Stomach (tissue), 9 donors: ENCODE results near the gene NBEAL2. TPM values are rescaled to one million over a fixed set of nuclear protein-coding genes. Genes with fewer than 3 reads are reported as not detected.
A peak's percentile ranks its signal among the peaks of the same experiment; 100 is the strongest.

ENCODE experiments used
- DNase-seq, 2 donors: peaks; one replicate each; pipeline versions ENCODE4 v3.0.0 to v3.0.0-alpha.2; 2013 to 2019
- H3K27ac ChIP-seq, 5 donors: fragments of 200-600 bp in 4 of 5; sonication (generic) in 4 of 5; one replicate each; pipeline ENCODE4 v1.5.1; 2013 to 2019; ENCODE audit warnings: mild to moderate bottlenecking in 1 of 5, moderate library complexity in 1 of 5
- H3K27me3 ChIP-seq, 3 donors: fragments of 200-600 bp; sonication (generic); one replicate each; pipeline ENCODE4 v1.5.1; 2017 to 2019; ENCODE audit warnings: mixed run types in 1 of 3
- H3K36me3 ChIP-seq, 4 donors: fragments of 200-600 bp; sonication (generic); 1 replicate in 3 of 4; 2 replicates in 1 of 4; pipeline ENCODE4 v1.5.1; 2016 to 2019
- H3K4me1 ChIP-seq, 4 donors: fragments of 200-600 bp; sonication (generic); one replicate each; pipeline ENCODE4 v1.5.1; 2016 to 2019
- H3K4me3 ChIP-seq, 4 donors: fragments of 200-600 bp; sonication (generic) in 3 of 4; one replicate each; pipeline ENCODE4 v1.5.1; 2016 to 2019; ENCODE audit warnings: mild to moderate bottlenecking in 1 of 4
- H3K9me3 ChIP-seq, 4 donors: fragments of 200-600 bp; sonication (generic); one replicate each; pipeline ENCODE4 v1.5.1; 2016 to 2019
- CTCF ChIP-seq, 7 experiments: fragments of 450-650 bp in 4 of 7; fragments of 200-600 bp in 3 of 7; sonication (generic) in 3 of 7; IDR thresholded peaks; one replicate each; pipeline ENCODE4 v1.5.1; 2016 to 2019; ENCODE audit warnings: antibody characterized with exemption in 7 of 7, control low read depth in 2 of 7, mild to moderate bottlenecking in 1 of 7
- EP300 ChIP-seq: sonication (generic); formaldehyde crosslinking; IDR thresholded peaks from one replicate; pipeline ENCODE4 v1.6.1; 2017; ENCODE audit warnings: antibody characterized with exemption
- POLR2A ChIP-seq, 4 donors: fragments of 450-650 bp; IDR thresholded peaks; one replicate each; pipeline ENCODE4 v1.6.1; 2016; ENCODE audit warnings: antibody characterized with exemption in 4 of 4, control low read depth in 2 of 4, mild to moderate bottlenecking in 1 of 4, moderate library complexity in 1 of 4
- POLR2AphosphoS5 ChIP-seq, 3 donors: sonication (generic); formaldehyde crosslinking; IDR thresholded peaks; one replicate each; pipeline ENCODE4 v1.6.1; 2016; ENCODE audit warnings: antibody characterized with exemption in 3 of 3
- WGBS, 5 donors: extraction: QIAGEN DNeasy Blood & Tissue Kit in 3 of 5; methylation state at CpG; one replicate each; pipeline versions ENCODE4 v1.1.5 to v1.1.7; 2013 to 2018; 5-methylcytosine and 5-hydroxymethylcytosine counted together
- intact Hi-C: fragments of 100-400 bp; cut with DNase I; formaldehyde crosslinking; loops from one replicate; pipeline ENCODE4 v1.15.1; 2023; ENCODE audit warnings: low total_unique reads
- polyA plus RNA-seq, 3 donors: library from polyadenylated mRNA; stranded (reverse); fragments of 200-250 nt; gene quantifications; one replicate each; pipeline ENCODE4 v1.2.3, GENCODE V29; 2013
- total RNA-seq, 5 donors: library from RNA; depleted of rRNA; stranded (reverse); fragments of >200 nt; gene quantifications; one replicate each; pipeline versions ENCODE4 v1.1.0 to v1.2.3, GENCODE V29; 2014 to 2016
- donor health status: healthy with polysubstance abuse.
- donor health status: Bipolar disorder and iron deficiency.
- donor health status: healthy.

The NBEAL2 gene
- total and polyA plus RNA-seq, 8 donors = 35.0 to 653 (median 214) TPM

- WGBS, 5 donors = 15 to 30% (median 25%) methylated on average over 4 to 6 of the region's 6 CpGs
- intact Hi-C loops = no loop called here
- H3K4me1 ChIP-seq = peaks cover 95 to 100% (median 98%) of the 10 kb centered on the region in 4 donors
- no peaks in the 10 kb centered on the region for H3K27me3 ChIP-seq
- TF ChIP-seq EP300 (no peak), POLR2AphosphoS5 (IDR thresholded peaks at IDR 0.05) (peak in 1 of 3 donors; percentile 29)
- H3K4me3 ChIP-seq = no peak overlapping the region
- DNase-seq = peak; percentile 59 to 75
- peaks cover 7 to 19% (median 11%) of the 10 kb centered on the region in 4 donors for H3K36me3 ChIP-seq
- peak overlapping the region; percentile 81 to 88 (median 87) for H3K27ac ChIP-seq
- no peaks in the 10 kb centered on the region for H3K9me3 ChIP-seq
These were observed 47.7 kb upstream of the NBEAL2 start for GRCh38 chr3:46931631-46932331.

- Histone ChIP-seq H3K27ac (peak overlapping the region; percentile 81 to 88 (median 87)), H3K36me3 (peaks cover 14 to 21% (median 18%) of the 10 kb centered on the region in 4 donors), H3K4me1 (peaks cover 86 to 100% (median 95%) of the 10 kb centered on the region in 4 donors), H3K27me3 (no peaks in the 10 kb centered on the region), H3K9me3 (no peaks in the 10 kb centered on the region), H3K4me3 (no peak overlapping the region)
- intact Hi-C loops = no loop called here
- WGBS, 5 donors = 64 to 76% (median 68%) methylated on average over 6 to 7 of the region's 7 CpGs
- peak; percentile 15 to 24 for DNase-seq
- no peak for TF ChIP-seq POLR2AphosphoS5 (IDR thresholded peaks at IDR 0.05)
- no peak for TF ChIP-seq EP300
- TF ChIP-seq POLR2A (IDR thresholded peaks at IDR 0.05) = no peak
- no peak for TF ChIP-seq CTCF (IDR thresholded peaks at IDR 0.05)
These were observed 46.8 kb upstream of the NBEAL2 start for GRCh38 chr3:46932455-46933225.

- 62 to 76% (median 70%) methylated on average over 6 of the region's 6 CpGs for WGBS, 5 donors
- Histone ChIP-seq H3K9me3 (no peaks in the 10 kb centered on the region), H3K27me3 (no peaks in the 10 kb centered on the region), H3K4me3 (no peak overlapping the region), H3K4me1 (peaks cover 80 to 100% (median 93%) of the 10 kb centered on the region in 4 donors), H3K27ac (peak overlapping the region; percentile 81 to 88 (median 87)), H3K36me3 (peaks cover 12 to 23% (median 22%) of the 10 kb centered on the region in 4 donors)
- DNase-seq = no peak
- intact Hi-C loops = no loop called here
- TF ChIP-seq EP300 (no peak), POLR2A (IDR thresholded peaks at IDR 0.05) (no peak), CTCF (IDR thresholded peaks at IDR 0.05) (no peak), POLR2AphosphoS5 (IDR thresholded peaks at IDR 0.05) (no peak)
These were observed 46.2 kb upstream of the NBEAL2 start for GRCh38 chr3:46933261-46933660.

GRCh38 chr3:46934072-46934471 is 45.4 kb upstream of the NBEAL2 start:
- Histone ChIP-seq H3K36me3 (peaks cover 12 to 28% (median 24%) of the 10 kb centered on the region in 4 donors), H3K27ac (peak overlapping the region; percentile 77 to 88 (median 87)), H3K4me3 (no peak overlapping the region), H3K4me1 (peaks cover 79 to 100% (median 93%) of the 10 kb centered on the region in 4 donors), H3K9me3 (no peaks in the 10 kb centered on the region), H3K27me3 (no peaks in the 10 kb centered on the region)
- no peak for DNase-seq
- WGBS, 5 donors = 35 to 68% (median 62%) methylated on average over 2 of the region's 2 CpGs
- intact Hi-C loops = no loop called here
- TF ChIP-seq POLR2A (IDR thresholded peaks at IDR 0.05) = no peak
- no peak for TF ChIP-seq POLR2AphosphoS5 (IDR thresholded peaks at IDR 0.05)
- TF ChIP-seq CTCF (IDR thresholded peaks at IDR 0.05) = no peak
- TF ChIP-seq EP300 = no peak
